Parathyroid adenoma (tissue), 2 donors: ENCODE measurements around the gene FSIP1.

ENCODE experiments used
- H2AFZ ChIP-seq: fragments of 300-600 bp; sonication (generic); one replicate; pipeline ENCODE4 v1.7.0; 2017; ENCODE audit warnings: antibody characterized with exemption, mild to moderate bottlenecking
- H3K27ac ChIP-seq: fragments of 300-600 bp; sonication (generic); one replicate; pipeline ENCODE4 v1.7.0; 2017
- H3K27me3 ChIP-seq: fragments of 300-600 bp; sonication (generic); one replicate; pipeline ENCODE4 v1.7.0; 2017; ENCODE audit warnings: low read length; ENCODE audit not compliant: control insufficient read depth, insufficient read depth
- H3K36me3 ChIP-seq: fragments of 300-600 bp; sonication (generic); one replicate; pipeline ENCODE4 v1.7.0; 2017; ENCODE audit warnings: low read length; ENCODE audit not compliant: control insufficient read depth, insufficient read depth
- H3K4me1 ChIP-seq: fragments of 300-600 bp; sonication (generic); one replicate; pipeline ENCODE4 v1.7.0; 2017; ENCODE audit warnings: control low read depth
- H3K4me2 ChIP-seq: fragments of 300-600 bp; sonication (generic); one replicate; pipeline ENCODE4 v1.7.0; 2017; ENCODE audit warnings: low read length
- H3K4me3 ChIP-seq: fragments of 300-600 bp; sonication (generic); one replicate; pipeline ENCODE4 v1.7.0; 2017; ENCODE audit warnings: low read depth, low read length
- H3K79me2 ChIP-seq: fragments of 300-600 bp; sonication (generic); one replicate; pipeline ENCODE4 v1.7.0; 2017; ENCODE audit warnings: control low read depth
- H3K9ac ChIP-seq: fragments of 300-600 bp; sonication (generic); one replicate; pipeline ENCODE4 v1.7.0; 2017; ENCODE audit warnings: mild to moderate bottlenecking
- H3K9me3 ChIP-seq: fragments of 300-600 bp; sonication (generic); one replicate; pipeline ENCODE4 v1.7.0; 2017; ENCODE audit warnings: low read length; ENCODE audit not compliant: control insufficient read depth
- CTCF ChIP-seq: fragments of 300-600 bp; sonication (generic); IDR thresholded peaks from one replicate; pipeline ENCODE4 v1.7.0; 2017; ENCODE audit warnings: antibody characterized with exemption, mild to moderate bottlenecking
- donor health status: primary hyperparathyroidism.

Gene FSIP1

GRCh38 chr15:39717134-39717533 is 65.5 kb downstream of the FSIP1 start:
- Histone ChIP-seq H3K4me3 (no peak overlapping the region), H3K4me1 (no peaks in the 10 kb centered on the region), H3K79me2 (no peaks in the 10 kb centered on the region), H3K27ac (no peak overlapping the region), H3K9ac (no peak overlapping the region), H3K9me3 (no peaks in the 10 kb centered on the region), H3K4me2 (no peak overlapping the region), H3K36me3 (no peaks in the 10 kb centered on the region), H2AFZ (no peak overlapping the region), H3K27me3 (no peaks in the 10 kb centered on the region)
- no peak for TF ChIP-seq CTCF

GRCh38 chr15:39714251-39714650 is 68.4 kb downstream of the FSIP1 start:
- H3K36me3 ChIP-seq, result no peaks in the 10 kb centered on the region
- no peak overlapping the region for H3K9ac ChIP-seq
- no peak for TF ChIP-seq CTCF
- H3K27ac ChIP-seq, result no peak overlapping the region
- no peak overlapping the region for H2AFZ ChIP-seq
- H3K9me3 ChIP-seq, result no peaks in the 10 kb centered on the region
- H3K79me2 ChIP-seq, result no peaks in the 10 kb centered on the region
- H3K4me1 ChIP-seq, result no peaks in the 10 kb centered on the region
- H3K4me3 ChIP-seq, result no peak overlapping the region
- no peak overlapping the region for H3K4me2 ChIP-seq
- no peaks in the 10 kb centered on the region for H3K27me3 ChIP-seq

- Histone ChIP-seq H3K4me3 (no peak overlapping the region), H3K79me2 (no peaks in the 10 kb centered on the region), H3K9me3 (no peaks in the 10 kb centered on the region), H3K4me2 (no peak overlapping the region), H3K4me1 (no peaks in the 10 kb centered on the region), H3K27me3 (no peaks in the 10 kb centered on the region), H3K27ac (no peak overlapping the region), H3K36me3 (no peaks in the 10 kb centered on the region), H2AFZ (no peak overlapping the region), H3K9ac (no peak overlapping the region)
- no peak for TF ChIP-seq CTCF
Observed at GRCh38 chr15:39713846-39714245, 68.8 kb downstream of the FSIP1 start.

GRCh38 chr15:39710681-39711080 is 72.0 kb downstream of the FSIP1 start:
- no peak overlapping the region for H3K4me2 ChIP-seq
- H2AFZ ChIP-seq, result no peak overlapping the region
- H3K9ac ChIP-seq, result no peak overlapping the region
- no peaks in the 10 kb centered on the region for H3K36me3 ChIP-seq
- H3K4me1 ChIP-seq, result no peaks in the 10 kb centered on the region
- H3K27ac ChIP-seq, result no peak overlapping the region
- H3K9me3 ChIP-seq, result no peaks in the 10 kb centered on the region
- no peaks in the 10 kb centered on the region for H3K79me2 ChIP-seq
- no peaks in the 10 kb centered on the region for H3K27me3 ChIP-seq
- TF ChIP-seq CTCF, result no peak
- no peak overlapping the region for H3K4me3 ChIP-seq

GRCh38 chr15:39709941-39710340 is 72.7 kb downstream of the FSIP1 start:
- H3K27me3 ChIP-seq, result no peaks in the 10 kb centered on the region
- H3K27ac ChIP-seq, result no peak overlapping the region
- H3K36me3 ChIP-seq, result no peaks in the 10 kb centered on the region
- no peaks in the 10 kb centered on the region for H3K4me1 ChIP-seq
- H3K79me2 ChIP-seq, result no peaks in the 10 kb centered on the region
- no peaks in the 10 kb centered on the region for H3K9me3 ChIP-seq
- H2AFZ ChIP-seq, result no peak overlapping the region
- H3K9ac ChIP-seq, result no peak overlapping the region
- H3K4me2 ChIP-seq, result no peak overlapping the region
- TF ChIP-seq CTCF, result no peak
- no peak overlapping the region for H3K4me3 ChIP-seq
